HepG2 (cell line): Measurements from ENCODE around the gene NDUFS7.

ENCODE experiments used
- CEBPB ChIP-seq: IDR thresholded peaks from 2 replicates; pipeline ENCODE4 v1.6.1; 2011; ENCODE audit warnings: low read depth, low read length, improper control_type of control experiment, borderline replicate concordance
- GFI1 ChIP-seq: sonication (generic); formaldehyde crosslinking; IDR thresholded peaks from 2 replicates; pipeline ENCODE4 v1.5.0; 2020; ENCODE audit warnings: missing genetic modification reagents, mild to moderate bottlenecking, borderline replicate concordance
- GZF1 ChIP-seq: sonication (generic); formaldehyde crosslinking; IDR thresholded peaks from 2 replicates; pipeline ENCODE4 v1.5.1; 2020; ENCODE audit warnings: mild to moderate bottlenecking, missing genetic modification reagents
- IKZF1 ChIP-seq: fragments of 450-650 bp; IDR thresholded peaks from 2 replicates; pipeline ENCODE4 v1.7.1; 2016
- POLR2A ChIP-seq, 2 experiments: IDR thresholded peaks; 2 replicates each; pipeline ENCODE4 v1.6.1; 2011; ENCODE audit warnings: low read depth in 2 of 2, low read length in 2 of 2, mild to moderate bottlenecking in 1 of 2, moderate library complexity in 1 of 2; ENCODE audit not compliant: insufficient read depth in 1 of 2
- STAG1 ChIP-seq: sonication (generic); formaldehyde crosslinking; IDR thresholded peaks from 2 replicates; pipeline ENCODE4 v1.4.0; 2020; ENCODE audit warnings: missing genetic modification reagents
- STAT5B ChIP-seq: sonication (generic); formaldehyde crosslinking; IDR thresholded peaks from 2 replicates; pipeline ENCODE4 v1.4.0; 2020; ENCODE audit warnings: missing genetic modification reagents
- ZKSCAN8 ChIP-seq: IDR thresholded peaks from 2 replicates; pipeline ENCODE4 v1.6.1; 2016; ENCODE audit warnings: borderline replicate concordance, missing genetic modification reagents, missing compliant biosample characterization
- ZNF207 ChIP-seq: fragments of 450-650 bp; IDR thresholded peaks from 2 replicates; pipeline ENCODE4 v1.6.1; 2016; ENCODE audit warnings: antibody characterized with exemption, borderline replicate concordance
- ZNF263 ChIP-seq: sonication (generic); formaldehyde crosslinking; IDR thresholded peaks from 2 replicates; pipeline ENCODE4 v1.4.0; 2020; ENCODE audit warnings: missing genetic modification reagents
- ZNF713 ChIP-seq: sonication (generic); formaldehyde crosslinking; IDR thresholded peaks from 2 replicates; pipeline ENCODE4 v1.4.0; 2020; ENCODE audit warnings: mild to moderate bottlenecking, missing genetic modification reagents
- ZNF83 ChIP-seq: sonication (generic); formaldehyde crosslinking; IDR thresholded peaks from 2 replicates; pipeline ENCODE4 v1.4.0; 2020; ENCODE audit warnings: missing genetic modification reagents, mild to moderate bottlenecking, borderline replicate concordance
- TF ChIP-seq, protein P1 (sequence below): IDR thresholded peaks from 2 replicates; pipeline ENCODE4 v1.6.1; 2016; ENCODE audit warnings: low read depth
- TF ChIP-seq, protein P2 (sequence below): sonication (generic); formaldehyde crosslinking; IDR thresholded peaks from one replicate; pipeline ENCODE4 v1.5.1; 2020; ENCODE audit warnings: mild to moderate bottlenecking, missing genetic modification reagents; ENCODE audit errors: not compliant biosample characterization

DNA sequence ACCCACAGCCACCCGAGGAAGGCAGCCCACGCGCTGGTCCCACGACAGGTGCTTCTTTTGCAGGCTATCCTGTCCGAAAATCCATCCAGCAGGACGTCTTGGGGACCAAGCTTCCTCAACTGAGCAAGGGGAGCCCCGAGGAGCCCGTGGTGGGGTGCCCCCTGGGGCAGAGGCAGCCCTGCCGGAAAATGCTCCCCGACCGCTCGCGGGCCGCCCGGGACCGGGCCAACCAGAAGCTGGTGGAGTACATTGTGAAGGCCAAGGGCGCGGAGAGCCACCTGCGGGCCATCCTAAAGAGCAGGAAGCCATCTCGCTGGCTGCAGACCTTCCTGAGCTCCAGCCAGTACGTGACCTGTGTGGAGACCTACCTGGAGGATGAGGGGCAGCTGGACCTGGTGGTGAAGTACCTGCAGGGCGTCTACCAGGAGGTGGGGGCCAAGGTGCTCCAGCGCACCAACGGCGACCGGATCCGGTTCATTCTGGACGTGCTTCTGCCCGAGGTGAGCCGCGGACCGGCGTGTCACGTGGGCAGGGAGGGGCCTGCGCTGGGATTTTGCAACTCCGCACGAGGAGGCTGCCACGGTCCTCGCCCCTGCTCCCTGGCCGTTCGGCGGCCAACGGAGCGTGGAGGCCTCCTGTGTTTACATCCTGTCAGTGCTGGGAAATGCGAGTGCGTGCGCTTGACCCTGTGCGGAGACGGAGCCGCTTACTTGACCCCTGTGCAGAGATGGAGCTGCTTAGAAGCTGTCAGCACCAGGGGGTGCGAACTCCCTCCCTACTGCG lies 12.9 kb upstream of the NDUFS7 start:
- no peak for TF ChIP-seq STAT5B
- no peak for TF ChIP-seq GFI1 (CRISPR knock-in tag)
- no peak for TF ChIP-seq ZNF83 (CRISPR knock-in tag)
- TF ChIP-seq ZKSCAN8: no peak
- no peak for TF ChIP-seq CEBPB
- no peak for TF ChIP-seq POLR2A (IDR thresholded peaks at IDR 0.05; ENCODE audit: insufficient read depth in 1 of 2, low read depth in 2 of 2, low read length in 2 of 2)
- TF ChIP-seq, protein P1, sequence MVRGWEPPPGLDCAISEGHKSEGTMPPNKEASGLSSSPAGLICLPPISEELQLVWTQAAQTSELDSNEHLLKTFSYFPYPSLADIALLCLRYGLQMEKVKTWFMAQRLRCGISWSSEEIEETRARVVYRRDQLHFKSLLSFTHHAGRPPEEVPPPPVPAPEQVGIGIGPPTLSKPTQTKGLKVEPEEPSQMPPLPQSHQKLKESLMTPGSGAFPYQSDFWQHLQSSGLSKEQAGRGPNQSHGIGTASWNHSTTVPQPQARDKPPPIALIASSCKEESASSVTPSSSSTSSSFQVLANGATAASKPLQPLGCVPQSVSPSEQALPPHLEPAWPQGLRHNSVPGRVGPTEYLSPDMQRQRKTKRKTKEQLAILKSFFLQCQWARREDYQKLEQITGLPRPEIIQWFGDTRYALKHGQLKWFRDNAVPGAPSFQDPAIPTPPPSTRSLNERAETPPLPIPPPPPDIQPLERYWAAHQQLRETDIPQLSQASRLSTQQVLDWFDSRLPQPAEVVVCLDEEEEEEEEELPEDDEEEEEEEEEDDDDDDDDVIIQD (CRISPR knock-in tag): no peak
- TF ChIP-seq ZNF713 (CRISPR knock-in tag): no peak
- TF ChIP-seq ZNF263: no peak
- TF ChIP-seq STAG1 (CRISPR knock-in tag): no peak
- no peak for TF ChIP-seq IKZF1
- TF ChIP-seq, protein P2, sequence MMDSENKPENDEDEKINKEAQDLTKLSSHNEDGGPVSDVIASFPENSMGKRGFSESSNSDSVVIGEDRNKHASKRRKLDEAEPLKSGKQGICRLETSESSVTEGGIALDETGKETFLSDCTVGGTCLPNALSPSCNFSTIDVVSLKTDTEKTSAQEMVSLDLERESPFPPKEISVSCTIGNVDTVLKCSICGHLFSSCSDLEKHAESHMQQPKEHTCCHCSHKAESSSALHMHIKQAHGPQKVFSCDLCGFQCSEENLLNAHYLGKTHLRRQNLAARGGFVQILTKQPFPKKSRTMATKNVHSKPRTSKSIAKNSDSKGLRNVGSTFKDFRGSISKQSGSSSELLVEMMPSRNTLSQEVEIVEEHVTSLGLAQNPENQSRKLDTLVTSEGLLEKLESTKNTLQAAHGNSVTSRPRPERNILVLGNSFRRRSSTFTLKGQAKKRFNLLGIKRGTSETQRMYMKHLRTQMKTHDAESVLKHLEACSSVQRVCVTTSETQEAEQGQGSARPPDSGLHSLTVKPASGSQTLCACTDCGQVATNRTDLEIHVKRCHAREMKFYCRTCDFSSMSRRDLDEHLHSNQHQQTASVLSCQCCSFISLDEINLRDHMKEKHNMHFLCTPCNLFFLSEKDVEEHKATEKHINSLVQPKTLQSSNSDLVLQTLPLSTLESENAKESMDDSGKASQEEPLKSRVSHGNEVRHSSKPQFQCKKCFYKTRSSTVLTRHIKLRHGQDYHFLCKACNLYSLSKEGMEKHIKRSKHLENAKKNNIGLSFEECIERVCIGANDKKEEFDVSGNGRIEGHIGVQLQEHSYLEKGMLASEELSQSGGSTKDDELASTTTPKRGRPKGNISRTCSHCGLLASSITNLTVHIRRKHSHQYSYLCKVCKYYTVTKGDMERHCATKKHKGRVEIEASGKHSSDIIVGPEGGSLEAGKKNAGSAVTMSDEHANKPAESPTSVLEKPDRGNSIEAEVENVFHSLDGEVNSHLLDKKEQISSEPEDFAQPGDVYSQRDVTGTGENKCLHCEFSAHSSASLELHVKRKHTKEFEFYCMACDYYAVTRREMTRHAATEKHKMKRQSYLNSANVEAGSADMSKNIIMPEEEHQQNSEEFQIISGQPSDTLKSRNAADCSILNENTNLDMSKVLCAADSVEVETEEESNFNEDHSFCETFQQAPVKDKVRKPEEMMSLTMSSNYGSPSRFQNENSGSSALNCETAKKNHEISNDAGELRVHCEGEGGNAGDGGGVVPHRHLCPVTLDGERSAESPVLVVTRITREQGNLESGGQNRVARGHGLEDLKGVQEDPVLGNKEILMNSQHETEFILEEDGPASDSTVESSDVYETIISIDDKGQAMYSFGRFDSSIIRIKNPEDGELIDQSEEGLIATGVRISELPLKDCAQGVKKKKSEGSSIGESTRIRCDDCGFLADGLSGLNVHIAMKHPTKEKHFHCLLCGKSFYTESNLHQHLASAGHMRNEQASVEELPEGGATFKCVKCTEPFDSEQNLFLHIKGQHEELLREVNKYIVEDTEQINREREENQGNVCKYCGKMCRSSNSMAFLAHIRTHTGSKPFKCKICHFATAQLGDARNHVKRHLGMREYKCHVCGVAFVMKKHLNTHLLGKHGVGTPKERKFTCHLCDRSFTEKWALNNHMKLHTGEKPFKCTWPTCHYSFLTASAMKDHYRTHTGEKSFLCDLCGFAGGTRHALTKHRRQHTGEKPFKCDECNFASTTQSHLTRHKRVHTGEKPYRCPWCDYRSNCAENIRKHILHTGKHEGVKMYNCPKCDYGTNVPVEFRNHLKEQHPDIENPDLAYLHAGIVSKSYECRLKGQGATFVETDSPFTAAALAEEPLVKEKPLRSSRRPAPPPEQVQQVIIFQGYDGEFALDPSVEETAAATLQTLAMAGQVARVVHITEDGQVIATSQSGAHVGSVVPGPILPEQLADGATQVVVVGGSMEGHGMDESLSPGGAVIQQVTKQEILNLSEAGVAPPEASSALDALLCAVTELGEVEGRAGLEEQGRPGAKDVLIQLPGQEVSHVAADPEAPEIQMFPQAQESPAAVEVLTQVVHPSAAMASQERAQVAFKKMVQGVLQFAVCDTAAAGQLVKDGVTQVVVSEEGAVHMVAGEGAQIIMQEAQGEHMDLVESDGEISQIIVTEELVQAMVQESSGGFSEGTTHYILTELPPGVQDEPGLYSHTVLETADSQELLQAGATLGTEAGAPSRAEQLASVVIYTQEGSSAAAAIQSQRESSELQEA (CRISPR knock-in tag): no peak
- no peak for TF ChIP-seq ZNF207
- no peak for TF ChIP-seq GZF1 (CRISPR knock-in tag)
